Vagina (tissue), 2 donors: Measurements from ENCODE around the gene AHNAK2. TPM values are rescaled to one million over a fixed set of nuclear protein-coding genes. Genes with fewer than 3 reads are reported as not detected.

Experiments
- DNase-seq, 2 donors: peaks; one replicate each; pipeline ENCODE4 v3.0.0-alpha.2; 2017; ENCODE audit errors: extremely low spot score in 2 of 2
- H3K27ac ChIP-seq: fragments of 200-600 bp; sonication (generic); one replicate; pipeline ENCODE4 v1.5.1; 2019
- H3K27me3 ChIP-seq: fragments of 200-600 bp; sonication (generic); one replicate; pipeline ENCODE4 v1.5.1; 2019
- H3K36me3 ChIP-seq, 2 donors: fragments of 200-600 bp; sonication (generic); one replicate each; pipeline ENCODE4 v1.5.1; 2017 to 2019
- H3K4me1 ChIP-seq: fragments of 200-600 bp; sonication (generic); one replicate; pipeline ENCODE4 v1.5.1; 2019
- H3K4me3 ChIP-seq, 2 donors: fragments of 200-600 bp; sonication (generic); 1 replicate in 1 of 2; 2 replicates in 1 of 2; pipeline ENCODE4 v1.5.1; 2016 to 2019
- H3K9me3 ChIP-seq: fragments of 200-600 bp; sonication (generic); one replicate; pipeline ENCODE4 v1.5.1; 2019
- POLR2A ChIP-seq, 2 donors: fragments of 450-650 bp; IDR thresholded peaks; one replicate each; pipeline ENCODE4 v1.6.1; 2017; ENCODE audit warnings: antibody characterized with exemption in 2 of 2, mild to moderate bottlenecking in 2 of 2, moderate library complexity in 2 of 2
- POLR2AphosphoS5 ChIP-seq, 2 donors: sonication (generic); formaldehyde crosslinking; IDR thresholded peaks; one replicate each; pipeline ENCODE4 v1.9.0; 2017; ENCODE audit warnings: antibody characterized with exemption in 2 of 2, mild to moderate bottlenecking in 2 of 2, low read depth in 1 of 2; ENCODE audit not compliant: insufficient read depth in 1 of 2
- intact Hi-C: fragments of 100-400 bp; cut with DNase I; formaldehyde crosslinking; loops from one replicate; pipeline ENCODE4 v1.15.1; 2023
- total RNA-seq: library from RNA; depleted of rRNA; stranded (reverse); fragments of >200 nt; gene quantifications from one replicate; pipeline ENCODE4 v1.2.3, GENCODE V29; 2016
- TF ChIP-seq, protein P1 (sequence below), 3 experiments: fragments of 450-650 bp in 2 of 3; fragments of 200-600 bp in 1 of 3; sonication (generic) in 1 of 3; IDR thresholded peaks; one replicate each; pipeline ENCODE4 v1.5.1; 2017 to 2019; ENCODE audit warnings: antibody characterized with exemption in 3 of 3, mild to moderate bottlenecking in 2 of 3, moderate library complexity in 2 of 3

The AHNAK2 gene
- total RNA-seq, 1 donor from 2014 or later: 180 TPM

- DNase-seq: no peak
- intact Hi-C loops: loop anchor here (5.0 kb wide), 1 partner anchor 35 kb away; no protein-coding TSS in a partner anchor
- no peaks in the 10 kb centered on the region for H3K9me3 ChIP-seq
- peak overlapping the region; percentile 71 for H3K27ac ChIP-seq
- H3K4me3 ChIP-seq: peak overlapping the region; percentile 57 to 61
- TF ChIP-seq POLR2A (IDR thresholded peaks at IDR 0.05): no peak
- no peak for TF ChIP-seq POLR2AphosphoS5 (IDR thresholded peaks at IDR 0.05; ENCODE audit: insufficient read depth in 1 of 2, low read depth in 1 of 2)
- no peaks in the 10 kb centered on the region for H3K27me3 ChIP-seq
- H3K36me3 ChIP-seq: no peaks in the 10 kb centered on the region
- peaks cover 30% of the 10 kb centered on the region for H3K4me1 ChIP-seq
Measured at GRCh38 chr14:104931771-104932675, 46.2 kb downstream of the AHNAK2 start.

GRCh38 chr14:104931304-104931770, 46.8 kb downstream of the AHNAK2 start:
- no peak for TF ChIP-seq POLR2AphosphoS5 (IDR thresholded peaks at IDR 0.05; ENCODE audit: insufficient read depth in 1 of 2, low read depth in 1 of 2)
- no peak for TF ChIP-seq POLR2A (IDR thresholded peaks at IDR 0.05)
- TF ChIP-seq, protein P1, sequence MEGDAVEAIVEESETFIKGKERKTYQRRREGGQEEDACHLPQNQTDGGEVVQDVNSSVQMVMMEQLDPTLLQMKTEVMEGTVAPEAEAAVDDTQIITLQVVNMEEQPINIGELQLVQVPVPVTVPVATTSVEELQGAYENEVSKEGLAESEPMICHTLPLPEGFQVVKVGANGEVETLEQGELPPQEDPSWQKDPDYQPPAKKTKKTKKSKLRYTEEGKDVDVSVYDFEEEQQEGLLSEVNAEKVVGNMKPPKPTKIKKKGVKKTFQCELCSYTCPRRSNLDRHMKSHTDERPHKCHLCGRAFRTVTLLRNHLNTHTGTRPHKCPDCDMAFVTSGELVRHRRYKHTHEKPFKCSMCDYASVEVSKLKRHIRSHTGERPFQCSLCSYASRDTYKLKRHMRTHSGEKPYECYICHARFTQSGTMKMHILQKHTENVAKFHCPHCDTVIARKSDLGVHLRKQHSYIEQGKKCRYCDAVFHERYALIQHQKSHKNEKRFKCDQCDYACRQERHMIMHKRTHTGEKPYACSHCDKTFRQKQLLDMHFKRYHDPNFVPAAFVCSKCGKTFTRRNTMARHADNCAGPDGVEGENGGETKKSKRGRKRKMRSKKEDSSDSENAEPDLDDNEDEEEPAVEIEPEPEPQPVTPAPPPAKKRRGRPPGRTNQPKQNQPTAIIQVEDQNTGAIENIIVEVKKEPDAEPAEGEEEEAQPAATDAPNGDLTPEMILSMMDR (IDR thresholded peaks at IDR 0.05): no peak
- Histone ChIP-seq H3K27ac (peak overlapping the region; percentile 71), H3K4me1 (peaks cover 30% of the 10 kb centered on the region), H3K27me3 (no peaks in the 10 kb centered on the region), H3K36me3 (no peaks in the 10 kb centered on the region), H3K9me3 (no peaks in the 10 kb centered on the region), H3K4me3 (no peak overlapping the region)
- DNase-seq: no peak
- intact Hi-C loops: loop anchor here (5.0 kb wide), 1 partner anchor 36 kb away; no protein-coding TSS in a partner anchor

DNA sequence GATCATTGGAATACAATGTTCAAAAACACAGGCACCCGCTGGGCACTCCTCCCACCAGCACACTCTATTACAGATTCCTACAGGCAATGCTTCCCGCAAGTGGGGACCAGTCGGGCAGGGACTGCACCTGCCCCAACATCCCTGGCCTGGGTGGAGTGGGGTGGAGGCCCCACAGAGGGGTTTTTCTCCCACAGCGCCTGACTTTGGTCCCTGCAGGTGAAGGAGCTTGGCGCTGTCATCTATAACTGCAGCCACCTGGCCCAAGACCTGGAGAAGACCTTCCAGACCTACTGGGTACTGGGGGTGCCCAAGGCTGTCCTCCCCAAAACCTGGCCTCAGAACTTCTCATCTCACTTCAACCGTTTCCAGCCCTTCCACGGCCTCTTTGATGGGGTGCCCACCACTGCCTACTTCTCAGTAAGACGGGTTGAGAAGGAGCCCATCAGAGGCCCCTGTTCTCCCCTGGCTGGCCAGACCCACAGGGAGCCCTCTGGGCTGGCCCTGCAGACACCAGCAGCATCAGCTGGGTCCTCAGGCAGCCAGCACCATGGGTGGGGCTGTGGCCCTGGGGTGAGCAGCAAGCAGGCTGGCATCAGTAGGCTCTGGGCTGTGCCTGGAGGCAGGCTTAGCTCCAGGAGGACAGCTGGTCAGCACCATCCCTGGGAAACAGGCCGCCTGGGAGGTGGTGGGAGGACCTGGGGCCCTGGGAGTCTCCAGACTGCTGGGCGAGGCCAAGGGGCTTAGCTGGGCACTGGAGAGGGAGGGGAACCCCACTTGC, 47.5 kb downstream of the AHNAK2 start:
- Histone ChIP-seq H3K27me3 (no peaks in the 10 kb centered on the region), H3K4me3 (no peak overlapping the region), H3K4me1 (peaks cover 30% of the 10 kb centered on the region), H3K27ac (peak overlapping the region; percentile 71), H3K36me3 (no peaks in the 10 kb centered on the region), H3K9me3 (no peaks in the 10 kb centered on the region)
- intact Hi-C loops: loop anchor here (5.0 kb wide), 1 partner anchor 37 kb away; no protein-coding TSS in a partner anchor
- no peak for DNase-seq
- no peak for TF ChIP-seq POLR2A (IDR thresholded peaks at IDR 0.05)
- TF ChIP-seq, protein P1 (IDR thresholded peaks at IDR 0.05): no peak
- no peak for TF ChIP-seq POLR2AphosphoS5 (IDR thresholded peaks at IDR 0.05; ENCODE audit: insufficient read depth in 1 of 2, low read depth in 1 of 2)

GRCh38 chr14:104929268-104930230, 48.6 kb downstream of the AHNAK2 start:
- no peak overlapping the region for H3K4me3 ChIP-seq
- intact Hi-C loops: loop anchor here (5.0 kb wide), 1 partner anchor 38 kb away; no protein-coding TSS in a partner anchor
- H3K27me3 ChIP-seq: no peaks in the 10 kb centered on the region
- H3K36me3 ChIP-seq: no peaks in the 10 kb centered on the region
- no peak overlapping the region for H3K27ac ChIP-seq
- H3K4me1 ChIP-seq: peaks cover 26% of the 10 kb centered on the region
- peak in 1 of 2 donors; percentile 77 for DNase-seq
- H3K9me3 ChIP-seq: no peaks in the 10 kb centered on the region
- no peak for TF ChIP-seq POLR2AphosphoS5 (IDR thresholded peaks at IDR 0.05; ENCODE audit: insufficient read depth in 1 of 2, low read depth in 1 of 2)
- no peak for TF ChIP-seq POLR2A (IDR thresholded peaks at IDR 0.05)
- TF ChIP-seq, protein P1 (IDR thresholded peaks at IDR 0.05): no peak
